A549 (cell line): ENCODE data around the gene ZNF12. TPM values are rescaled to one million over a fixed set of nuclear protein-coding genes. Genes with fewer than 3 reads are reported as not detected.

Source experiments
- ATAC-seq, 2 experiments: fragments of 200-7000 bp in 1 of 2; fragments of >200 bp in 1 of 2; cut with Nextera tagmentation in 1 of 2; cut with Tn5 transposase in 1 of 2; 3 replicates each; pipeline versions ENCODE4 v1.8.0 to v1.9.1; 2018 to 2020; ENCODE audit warnings: mild to moderate bottlenecking in 1 of 2, moderate library complexity in 1 of 2
- CTCF ChIA-PET: fragments of 300-600 bp; sonication (Branson Sonifier 250); formaldehyde crosslinking; extraction: SDS; loops from one replicate; lab custom pipeline; 2021; ENCODE audit warnings: antibody characterized with exemption, inconsistent platforms; lab: Yijun Ruan, JAX
- POLR2A ChIA-PET: fragments of 350-600 bp; formaldehyde crosslinking; extraction: SDS; loops from one replicate; lab custom pipeline; 2021; ENCODE audit warnings: antibody characterized with exemption, inconsistent platforms; lab: Yijun Ruan, JAX
- DNase-seq, 2 experiments: peaks; one replicate each; pipeline versions ENCODE4 v3.0.0 to v3.0.0-alpha.2; 2011 to 2016; ENCODE audit warnings: low read depth in 1 of 2, low spot score in 1 of 2
- FAIRE-seq: peaks from 2 replicates; lab custom pipeline; 2011; peaks lifted over from hg19 to GRCh38; lab: Jason Lieb, UNC
- H3K27ac ChIP-seq, 2 experiments: fragments of >200 bp; sonication (Bioruptor Twin); formaldehyde crosslinking; 3 replicates each; pipeline ENCODE4 v1.5.1; 2016 to 2017
- H3K4me1 ChIP-seq: fragments of >200 bp; sonication (Bioruptor Twin); formaldehyde crosslinking; 3 replicates; pipeline ENCODE4 v1.6.1; 2016
- H3K4me2 ChIP-seq: fragments of >200 bp; sonication (Bioruptor Twin); formaldehyde crosslinking; 3 replicates; pipeline ENCODE4 v1.6.1; 2016
- H3K4me3 ChIP-seq: fragments of >200 bp; sonication (Bioruptor Twin); formaldehyde crosslinking; 3 replicates; pipeline ENCODE4 v1.5.1; 2016
- H3K9me3 ChIP-seq: fragments of >200 bp; sonication (Bioruptor Twin); formaldehyde crosslinking; 3 replicates; pipeline ENCODE4 v1.6.1; 2016
- ATOH8 ChIP-seq: fragments of 250-450 bp; sonication (Bioruptor Pico); IDR thresholded peaks from 2 replicates; pipeline ENCODE4 v1.5.0; 2020; ENCODE audit warnings: low read depth, mild to moderate bottlenecking, moderate library complexity
- CBX2 ChIP-seq: fragments of 200-600 bp; sonication (generic); IDR thresholded peaks from 2 replicates; pipeline ENCODE4 v1.6.1; 2016; ENCODE audit warnings: low read depth, mild to moderate bottlenecking, borderline replicate concordance
- CEBPB ChIP-seq, 2 experiments: fragments of >200 bp in 1 of 2; sonication (Bioruptor Twin) in 1 of 2; formaldehyde crosslinking in 1 of 2; IDR thresholded peaks; 2 replicates each; pipeline ENCODE4 v1.6.1; 2012 to 2016
- CHD2 ChIP-seq: fragments of 150-350 bp; IDR thresholded peaks from 2 replicates; pipeline ENCODE4 v1.6.1; 2014; ENCODE audit warnings: low read length; ENCODE audit not compliant: partially characterized antibody
- CHD4 ChIP-seq: fragments of 200-600 bp; sonication (generic); IDR thresholded peaks from 2 replicates; pipeline ENCODE4 v1.6.1; 2016; ENCODE audit warnings: antibody characterized with exemption, mild to moderate bottlenecking, borderline replicate concordance
- E2F6 ChIP-seq: IDR thresholded peaks from 2 replicates; pipeline ENCODE4 v1.6.1; 2012; ENCODE audit warnings: low read depth, borderline replicate concordance
- EHF ChIP-seq: fragments of 250-450 bp; sonication (Bioruptor Pico); IDR thresholded peaks from 2 replicates; pipeline ENCODE4 v1.5.0; 2020; ENCODE audit warnings: mild to moderate bottlenecking
- ELK1 ChIP-seq: fragments of 150-350 bp; IDR thresholded peaks from 2 replicates; pipeline ENCODE4 v1.6.1; 2014; ENCODE audit warnings: low read depth, mild to moderate bottlenecking, low read length
- EP300 ChIP-seq, 2 experiments: fragments of >200 bp; sonication (Bioruptor Twin); formaldehyde crosslinking; IDR thresholded peaks; 2 replicates in 1 of 2; 3 replicates in 1 of 2; pipeline ENCODE4 v1.6.1; 2016 to 2017
- ESRRA ChIP-seq: fragments of 150-350 bp; IDR thresholded peaks from 2 replicates; pipeline ENCODE4 v1.6.1; 2014; ENCODE audit warnings: mild to moderate bottlenecking, low read length, borderline replicate concordance
- FOSB ChIP-seq: fragments of 250-450 bp; sonication (Bioruptor Pico); IDR thresholded peaks from 2 replicates; pipeline ENCODE4 v1.5.0; 2020; ENCODE audit warnings: mild to moderate bottlenecking, moderate library complexity
- FOSL2 ChIP-seq, 2 experiments: fragments of 450-650 bp in 1 of 2; fragments of >200 bp in 1 of 2; sonication (Bioruptor Twin) in 1 of 2; formaldehyde crosslinking; IDR thresholded peaks; 2 replicates each; pipeline versions ENCODE4 v1.5.0 to v1.6.1; 2016 to 2020; ENCODE audit warnings: mild to moderate bottlenecking in 1 of 2, moderate library complexity in 1 of 2
- GATA3 ChIP-seq: IDR thresholded peaks from 2 replicates; pipeline ENCODE4 v1.6.1; 2012; ENCODE audit warnings: borderline replicate concordance
- HES2 ChIP-seq: fragments of >200 bp; sonication (Bioruptor Twin); formaldehyde crosslinking; IDR thresholded peaks from 2 replicates; pipeline ENCODE4 v1.6.1; 2016
- HEYL ChIP-seq: fragments of 250-450 bp; sonication (Bioruptor Pico); IDR thresholded peaks from 2 replicates; pipeline ENCODE4 v1.8.0; 2021; ENCODE audit warnings: mild to moderate bottlenecking, moderate library complexity
- HOXB5 ChIP-seq: fragments of 250-450 bp; sonication (Bioruptor Pico); IDR thresholded peaks from 2 replicates; pipeline ENCODE4 v1.5.0; 2020; ENCODE audit warnings: mild to moderate bottlenecking, moderate library complexity
- JUN ChIP-seq, 2 experiments: fragments of >200 bp; sonication (Bioruptor Twin); formaldehyde crosslinking; IDR thresholded peaks; 2 replicates in 1 of 2; 3 replicates in 1 of 2; pipeline ENCODE4 v1.6.1; 2016 to 2017
- JUNB ChIP-seq: fragments of >200 bp; sonication (Bioruptor Twin); formaldehyde crosslinking; IDR thresholded peaks from 2 replicates; pipeline ENCODE4 v1.6.1; 2016
- KDM5A ChIP-seq: fragments of 200-600 bp; sonication (generic); IDR thresholded peaks from 2 replicates; pipeline ENCODE4 v1.6.1; 2016; ENCODE audit warnings: antibody characterized with exemption, mild to moderate bottlenecking
- MAFK ChIP-seq: fragments of 450-650 bp; IDR thresholded peaks from 2 replicates; pipeline ENCODE4 v1.6.1; 2014; ENCODE audit not compliant: partially characterized antibody
- MAX ChIP-seq: IDR thresholded peaks from 2 replicates; pipeline ENCODE4 v1.6.1; 2012
- NFE2L2 ChIP-seq: fragments of 150-350 bp; conservative IDR thresholded peaks from 2 replicates; pipeline ENCODE4 v1.6.1; 2014; ENCODE audit warnings: low read length
- NR3C1 ChIP-seq: fragments of >200 bp; sonication (Bioruptor Twin); formaldehyde crosslinking; IDR thresholded peaks from 3 replicates; pipeline ENCODE4 v1.6.1; 2017
- PHF8 ChIP-seq: fragments of 200-600 bp; sonication (generic); IDR thresholded peaks from 2 replicates; pipeline ENCODE4 v1.6.1; 2016; ENCODE audit warnings: low read depth, mild to moderate bottlenecking, antibody characterized with exemption, moderate library complexity, borderline replicate concordance
- POLR2A ChIP-seq: IDR thresholded peaks from 2 replicates; pipeline ENCODE4 v1.6.1; 2012; ENCODE audit warnings: mild to moderate bottlenecking, low read length
- RARB ChIP-seq: fragments of 250-450 bp; sonication (Bioruptor Pico); IDR thresholded peaks from 2 replicates; pipeline ENCODE4 v1.8.0; 2021; ENCODE audit warnings: mild to moderate bottlenecking, moderate library complexity
- RCOR1 ChIP-seq: fragments of 150-350 bp; IDR thresholded peaks from 2 replicates; pipeline ENCODE4 v1.6.1; 2014; ENCODE audit warnings: antibody characterized with exemption, low read length, low read depth
- REST ChIP-seq: fragments of 200-600 bp; sonication (generic); IDR thresholded peaks from 2 replicates; pipeline ENCODE4 v1.6.1; 2016; ENCODE audit warnings: antibody characterized with exemption, mild to moderate bottlenecking, moderate library complexity
- RNF2 ChIP-seq: fragments of 200-600 bp; sonication (generic); IDR thresholded peaks from 2 replicates; pipeline ENCODE4 v1.6.1; 2016; ENCODE audit warnings: low read depth, mild to moderate bottlenecking, antibody characterized with exemption, moderate library complexity, borderline replicate concordance
- SMC3 ChIP-seq: fragments of >200 bp; sonication (Bioruptor Twin); formaldehyde crosslinking; IDR thresholded peaks from 3 replicates; pipeline ENCODE4 v1.6.1; 2018; ENCODE audit warnings: inconsistent platforms
- SREBF2 ChIP-seq: fragments of 450-650 bp; IDR thresholded peaks from 2 replicates; pipeline ENCODE4 v1.6.1; 2014; ENCODE audit warnings: mild to moderate bottlenecking, moderate library complexity
- TFCP2L1 ChIP-seq: fragments of 250-450 bp; sonication (Bioruptor Pico); IDR thresholded peaks from 2 replicates; pipeline ENCODE4 v1.5.0; 2021; ENCODE audit warnings: mild to moderate bottlenecking
- TP53 ChIP-seq: fragments of 250-450 bp; sonication (Bioruptor Pico); IDR thresholded peaks from 2 replicates; pipeline ENCODE4 v1.5.0; 2021; ENCODE audit warnings: mild to moderate bottlenecking, moderate library complexity
- ZC3H11A ChIP-seq: fragments of 450-650 bp; IDR thresholded peaks from 2 replicates; pipeline ENCODE4 v1.6.1; 2014; ENCODE audit warnings: antibody characterized with exemption, mild to moderate bottlenecking
- ZFP36 ChIP-seq: fragments of 450-650 bp; IDR thresholded peaks from 2 replicates; pipeline ENCODE4 v1.6.1; 2014; ENCODE audit warnings: borderline replicate concordance; ENCODE audit not compliant: partially characterized antibody
- WGBS: methylation state at CpG from one replicate; pipeline ENCODE4 v1.1.6; 2017; ENCODE audit errors: missing lambda C conversion rate; 5-methylcytosine and 5-hydroxymethylcytosine counted together
- polyA minus RNA-seq: library from RNA; depleted of rRNA, polyadenylated mRNA; stranded (reverse); fragments of >200 nt; gene quantifications from 2 replicates; pipeline ENCODE4 v1.2.3, GENCODE V29; 2011; rRNA and poly(A)+ RNA removed
- polyA plus RNA-seq, 4 experiments: library from polyadenylated mRNA; depleted of rRNA in 3 of 4; stranded (reverse); fragments of >200 nt; fragmentation: RNase III in 1 of 4; extraction: RNeasy Plus Mini Kit Qiagen cat#74134 plus additional on column Dnase treatment in 1 of 4; gene quantifications; 2 replicates in 3 of 4; 3 replicates in 1 of 4; pipeline ENCODE4 v1.2.3, GENCODE V29; 2011 to 2017

The ZNF12 gene
- 22.7 and 23.9 TPM in 2 replicates for polyA plus RNA-seq (2011; rRNA removed)
- polyA plus RNA-seq (2012; cell fraction: cytosol; rRNA removed): 3.5 and 5.2 TPM in 2 replicates
- polyA plus RNA-seq (2012; cell fraction: nucleus; rRNA removed): 4.6 and 8.3 TPM in 2 replicates
- polyA plus RNA-seq (2017; fragmentation: RNase III; extraction: RNeasy Plus Mini Kit Qiagen cat#74134 plus additional on column Dnase treatment): 8.8 TPM in 3 replicates
- 11.8 and 13.7 TPM in 2 replicates for polyA minus RNA-seq

GRCh38 chr7:6706666-6707407, at the start of gene ZNF12:
TSS of gene ZNF12 (minus strand) at chr7:6706947. CDS start at chr7:6705173, 1,774 bp downstream.
- FAIRE-seq (no peak), DNase-seq (peak; percentile 96), ATAC-seq (peak; percentile 96 to 97)
- ChIA-PET CTCF (interaction anchor here (1.1 kb wide), 1 partner anchor 117 kb away, joined by 4 read pairs; the partner anchor contains the start of gene INTS15), POLR2A (interaction anchor here (0.6 kb wide), 1 partner anchor 195 kb away, joined by 3 read pairs; no protein-coding TSS in a partner anchor)
- H3K9me3 ChIP-seq: peaks cover 79% of the 10 kb centered on the region
- WGBS: 12% methylated on average over 20 of the region's 65 CpGs
- H3K4me1 ChIP-seq: no peaks in the 10 kb centered on the region
- peak within 1 kb of the TSS; percentile 90 to 99 for H3K27ac ChIP-seq
- peak within 1 kb of the TSS; percentile 91 for H3K4me3 ChIP-seq
- H3K4me2 ChIP-seq: peak within 1 kb of the TSS; percentile 87
- TF ChIP-seq ATOH8: no peak
- TF ChIP-seq JUN (IDR thresholded peaks at IDR 0.05): peak in 1 of 2 experiments; percentile 77; a peak in 3 of 5 replicates
- TF ChIP-seq ZC3H11A: no peak
- no peak for TF ChIP-seq SMC3
- no peak for TF ChIP-seq EHF (CRISPR knock-in tag)
- TF ChIP-seq E2F6: no peak
- no peak for TF ChIP-seq RNF2
- no peak for TF ChIP-seq GATA3
- TF ChIP-seq HEYL (CRISPR knock-in tag): no peak
- no peak for TF ChIP-seq CHD4
- TF ChIP-seq CHD2: peak; percentile 62
- TF ChIP-seq TP53 (CRISPR knock-in tag): no peak
- peak; percentile 91 for TF ChIP-seq PHF8
- TF ChIP-seq CBX2: no peak
- TF ChIP-seq MAX: peak; percentile 16; the same call in 1 of the 2 replicates
- TF ChIP-seq RCOR1: no peak
- TF ChIP-seq FOSL2 (IDR thresholded peaks at IDR 0.05): no peak
- no peak for TF ChIP-seq FOSL2 (CRISPR knock-in tag; IDR thresholded peaks at IDR 0.05)
- TF ChIP-seq HOXB5 (CRISPR knock-in tag): no peak
- no peak for TF ChIP-seq NFE2L2
- TF ChIP-seq NR3C1: no peak
- no peak for TF ChIP-seq RARB (CRISPR knock-in tag)
- TF ChIP-seq CEBPB (IDR thresholded peaks at IDR 0.05): no peak
- TF ChIP-seq MAFK: no peak
- TF ChIP-seq EP300 (IDR thresholded peaks at IDR 0.05): no peak
- TF ChIP-seq ZFP36: no peak
- no peak for TF ChIP-seq SREBF2
- TF ChIP-seq JUNB: no peak
- no peak for TF ChIP-seq ELK1
- TF ChIP-seq REST: peak; percentile 57; the same call in 1 of the 2 replicates
- no peak for TF ChIP-seq FOSB (CRISPR knock-in tag)
- no peak for TF ChIP-seq HES2
- TF ChIP-seq ESRRA: no peak
- TF ChIP-seq KDM5A: no peak
- TF ChIP-seq TFCP2L1 (CRISPR knock-in tag): 0 out of 2 replicates have a peak, but pooled peaks have one; percentile 38
- peak; percentile 75 for TF ChIP-seq POLR2A
